Mammary epithelial cell (primary cell): Measurements from ENCODE around the gene CPEB1.

Source experiments
- CTCF ChIP-seq, 2 donors: IDR thresholded peaks in 1 of 2; conservative IDR thresholded peaks in 1 of 2; 2 replicates each; pipeline ENCODE4 v1.5.1; 2011 to 2012; ENCODE audit warnings: inconsistent platforms in 2 of 2, low read length in 2 of 2, mild to moderate bottlenecking in 2 of 2, control low read depth in 1 of 2, low read depth in 1 of 2; ENCODE audit not compliant: insufficient read depth in 1 of 2; ENCODE audit errors: extremely low read depth in 1 of 2
- EZH2 ChIP-seq: IDR thresholded peaks from 2 replicates; pipeline ENCODE4 v1.6.1; 2012; ENCODE audit warnings: low read length, inconsistent platforms, borderline replicate concordance

DNA sequence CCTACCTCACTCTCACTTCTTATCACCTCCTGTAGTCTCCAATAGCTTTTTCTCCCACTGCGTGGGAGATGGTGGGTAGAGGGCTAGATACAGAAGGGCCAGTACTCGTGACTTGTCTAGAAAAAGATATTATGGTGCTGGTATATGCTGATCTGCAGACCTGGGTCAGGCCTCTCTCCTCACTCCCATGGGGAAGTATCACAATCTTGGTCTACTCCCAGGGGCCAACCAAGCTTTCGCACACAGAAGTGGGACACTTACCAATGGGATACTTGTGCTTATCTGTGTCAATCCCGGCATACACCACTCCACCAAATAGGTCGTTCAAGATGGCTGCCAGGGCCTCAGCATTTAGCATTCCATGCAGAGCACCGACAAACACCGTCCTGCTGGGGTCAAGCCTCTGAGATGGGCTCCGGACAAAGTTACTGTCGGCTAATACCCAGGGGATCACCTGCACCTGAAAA, 97.9 kb downstream of the CPEB1 start:
- TF ChIP-seq CTCF (conservative IDR thresholded peaks at IDR 0.05 in 1 of 2, IDR thresholded peaks at IDR 0.05 in 1 of 2; ENCODE audit: extremely low read depth in 1 of 2, insufficient read depth in 1 of 2, low read depth in 1 of 2, low read length in 2 of 2) (no peak), EZH2 (no peak)
